Pulmonary artery endothelial cell (primary cell): ENCODE measurements around the gene PLEKHA1. TPM values are rescaled to one million over a fixed set of nuclear protein-coding genes. Genes with fewer than 3 reads are reported as not detected.

Experiments
- DNase-seq: peaks from one replicate; pipeline ENCODE4 v3.0.0-alpha.2; 2011; ENCODE audit warnings: low read depth, low spot score
- total RNA-seq: library from RNA; depleted of rRNA; stranded (reverse); fragments of >200 nt; gene quantifications from 2 replicates; pipeline ENCODE4 v1.2.3, GENCODE V29; 2014

Gene PLEKHA1
- total RNA-seq, 1 donor from 2014 or later: 32.3 TPM

DNA sequence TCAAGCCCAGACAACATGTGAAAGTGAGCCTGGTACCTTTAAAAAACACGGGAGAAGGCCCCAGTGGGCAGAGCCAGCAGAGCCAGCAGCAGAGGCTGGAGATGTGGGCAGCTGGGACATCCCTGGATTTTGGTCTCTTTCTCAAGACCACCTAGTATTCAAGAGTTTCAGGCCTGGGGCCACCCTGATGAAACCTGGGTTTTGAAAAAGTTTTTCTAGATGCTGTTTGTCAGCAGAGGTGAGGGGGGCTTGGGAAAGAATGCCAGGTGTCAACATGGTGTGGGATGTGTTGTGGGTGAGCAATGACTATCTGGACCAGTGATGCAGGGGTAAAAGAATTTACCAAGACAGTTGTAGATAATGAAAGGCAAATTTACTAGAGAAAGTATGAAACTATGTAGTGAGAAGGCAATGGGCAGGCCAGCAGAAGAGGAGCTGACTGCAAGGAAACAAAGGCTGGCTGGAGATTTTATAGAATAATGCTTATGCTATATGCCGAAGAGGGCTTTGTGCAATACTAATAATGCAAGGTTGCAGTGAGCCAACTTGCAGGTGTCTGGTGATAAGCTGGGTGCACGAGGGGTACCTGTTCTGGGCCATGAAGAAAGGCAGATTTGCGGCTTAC is 28.1 kb upstream of the PLEKHA1 start:
- no peak for DNase-seq

DNA sequence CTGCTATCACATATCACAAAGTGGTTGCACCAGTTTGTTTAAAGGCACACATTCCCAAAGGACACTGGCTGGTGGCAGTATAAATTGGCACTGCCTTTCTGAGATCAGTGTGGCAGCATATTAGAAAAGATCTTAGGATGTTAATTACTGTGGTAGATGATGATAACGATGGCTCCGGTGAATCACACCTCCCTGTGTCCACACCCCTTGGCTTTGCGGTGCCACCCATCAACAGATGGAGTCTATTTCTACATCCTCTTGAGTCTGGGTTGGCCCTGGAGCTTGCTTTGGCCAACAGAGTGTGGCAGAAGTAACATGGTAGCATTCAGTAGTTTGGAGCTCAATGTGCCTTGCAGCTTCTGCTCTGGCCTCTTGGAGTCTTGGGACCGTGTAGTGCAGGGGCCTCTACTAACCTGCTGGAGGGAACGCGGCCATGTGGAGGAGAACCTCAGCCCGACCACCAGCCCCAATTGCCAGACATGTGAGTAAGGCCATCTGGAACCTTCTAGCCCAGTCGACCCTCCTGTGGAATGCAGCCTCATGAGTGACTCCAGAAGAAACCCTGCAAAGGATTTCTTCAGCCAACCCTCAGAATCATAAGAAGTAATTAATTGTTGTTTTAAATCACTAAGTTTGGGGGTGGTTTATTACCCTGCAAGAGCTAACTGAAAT is 27.2 kb upstream of the PLEKHA1 start:
- no peak for DNase-seq

DNA sequence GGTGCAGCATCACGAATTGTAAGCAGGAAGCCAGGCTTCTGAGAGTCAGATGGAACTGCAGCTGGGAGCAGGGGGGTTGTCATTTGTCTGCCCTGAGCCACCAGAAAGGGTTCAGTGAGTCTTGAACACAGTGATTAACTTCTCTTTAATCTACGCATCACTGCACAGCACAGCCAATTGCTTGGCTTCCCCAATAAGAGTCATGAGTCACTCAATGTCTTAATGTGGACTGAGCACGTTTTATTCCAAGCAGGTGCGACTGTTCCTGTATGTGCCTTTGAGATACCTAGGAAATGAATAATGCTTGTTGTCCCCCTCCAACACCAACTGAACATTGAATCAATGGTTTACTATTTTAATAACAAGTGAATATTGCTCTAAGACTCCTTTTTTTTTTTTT is 26.0 kb upstream of the PLEKHA1 start:
- no peak for DNase-seq

DNA sequence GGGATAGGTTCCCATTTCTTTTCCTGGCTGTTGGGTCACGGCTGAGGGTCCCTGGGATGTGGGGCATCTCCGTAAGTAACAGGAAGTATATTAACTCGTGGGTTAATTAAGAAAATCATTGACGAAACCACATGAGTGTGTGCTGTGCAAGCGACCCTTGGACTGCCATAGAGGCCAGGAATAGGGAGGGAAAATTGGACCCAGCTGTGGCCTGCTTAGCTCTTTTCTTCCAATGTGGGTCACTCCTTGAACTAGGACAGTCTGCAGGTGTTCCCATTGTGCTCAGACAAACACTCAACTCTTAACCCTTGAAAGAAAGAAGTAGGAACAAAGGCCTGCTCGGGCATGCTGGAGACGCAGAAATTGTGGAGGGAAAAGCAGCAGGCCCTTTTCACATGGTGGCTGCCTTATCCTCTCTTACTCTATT is 25.6 kb upstream of the PLEKHA1 start:
- DNase-seq: no peak

DNA sequence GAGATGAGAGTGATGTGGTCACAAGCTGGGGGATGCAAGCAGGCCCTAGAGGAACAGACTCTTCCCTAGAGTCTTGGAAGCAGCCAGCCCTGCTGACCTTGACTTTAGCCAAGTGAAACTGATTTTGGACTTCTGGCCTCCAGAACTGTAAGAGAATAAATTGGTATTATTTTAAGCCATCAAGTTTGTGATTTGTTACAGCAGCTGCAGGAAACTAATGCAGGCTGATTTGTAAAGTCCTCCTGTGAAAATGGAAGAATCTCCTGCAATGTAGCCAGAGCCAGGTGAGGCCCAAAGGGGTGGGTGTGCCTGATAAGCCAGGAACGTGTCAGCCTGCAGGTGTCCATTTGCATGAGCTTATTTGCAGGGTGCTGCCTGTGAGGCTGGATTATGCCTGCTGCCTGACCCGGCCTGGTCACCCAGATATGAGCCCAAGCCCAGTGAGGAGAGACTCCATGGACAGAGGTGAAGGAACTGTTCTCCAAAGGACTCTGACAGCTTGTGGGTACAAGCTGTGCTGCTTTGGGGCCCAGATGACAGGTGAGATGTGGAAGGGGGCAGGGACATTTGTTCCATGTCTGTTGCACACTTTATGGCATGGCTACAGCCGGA is 24.6 kb upstream of the PLEKHA1 start:
- no peak for DNase-seq

DNA sequence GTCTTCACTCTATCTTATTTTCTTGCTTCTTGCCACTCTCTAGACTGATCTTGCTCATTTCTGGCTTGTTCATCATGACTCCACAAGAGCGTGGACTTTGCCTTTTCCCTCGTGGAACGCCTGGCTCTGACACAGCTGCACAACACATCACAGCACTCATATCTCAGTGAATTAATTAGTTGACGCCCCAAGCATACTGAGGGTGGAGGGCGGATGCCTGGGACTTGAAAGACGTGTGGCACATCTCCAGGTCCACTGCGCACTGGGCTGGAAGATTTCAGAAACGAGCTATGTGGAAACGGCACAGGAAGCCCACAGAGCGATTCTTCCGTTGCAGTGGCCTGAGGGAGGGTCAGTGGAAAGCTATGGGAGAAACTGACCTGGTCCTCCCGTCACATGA is 23.6 kb upstream of the PLEKHA1 start:
- DNase-seq: no peak

DNA sequence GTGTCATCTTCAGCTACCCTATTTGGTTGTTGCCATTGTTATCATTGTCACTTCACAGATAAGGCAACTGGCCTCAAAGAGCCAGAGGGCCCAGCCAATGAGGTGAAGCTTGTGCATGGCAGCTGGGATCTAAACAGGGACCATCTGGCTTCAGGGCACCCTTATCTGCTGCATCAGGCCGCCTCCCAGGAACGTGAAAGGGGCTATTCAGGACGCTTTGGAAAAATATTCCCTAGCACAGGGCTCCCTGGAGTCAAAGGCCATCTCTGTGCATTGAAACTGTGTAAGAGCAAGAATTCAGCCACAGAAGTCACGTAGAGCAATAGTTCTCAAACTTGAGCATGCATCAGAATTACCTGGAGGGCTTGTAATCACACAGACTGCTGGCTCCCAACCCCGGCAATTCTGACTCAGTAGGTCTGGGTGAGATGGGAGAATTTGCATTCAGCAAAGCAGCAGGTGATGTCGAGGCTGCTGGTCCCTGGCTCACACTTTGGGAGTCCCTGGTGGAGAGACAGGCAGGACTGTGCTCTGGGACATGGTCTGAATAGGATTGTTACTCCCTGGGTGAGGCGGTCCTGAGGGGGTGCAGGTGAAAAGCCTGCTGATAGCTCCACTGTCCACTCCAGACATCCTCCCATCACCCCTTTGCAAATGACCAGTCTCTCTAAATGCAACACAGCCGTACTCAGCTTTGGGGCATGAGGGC is 21.5 kb upstream of the PLEKHA1 start:
- DNase-seq: no peak

DNA sequence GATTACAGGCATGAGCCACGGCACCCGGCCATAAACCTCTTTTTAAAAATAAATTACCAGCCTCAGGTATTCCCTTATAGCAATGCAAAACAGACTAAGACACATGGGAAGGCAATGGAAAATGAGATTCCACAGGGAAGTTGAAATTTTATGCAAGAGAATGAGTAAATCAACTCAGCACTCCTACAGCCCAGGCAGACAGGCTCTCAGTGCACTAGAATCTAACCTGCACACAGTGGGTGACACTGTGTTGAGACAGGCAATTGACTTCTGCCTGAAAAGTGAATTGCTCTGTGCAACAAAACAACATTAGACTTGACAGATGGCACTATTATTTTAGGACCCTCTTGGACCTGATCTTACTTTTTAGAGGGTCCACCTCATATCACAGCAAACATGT is 20.1 kb upstream of the PLEKHA1 start:
- DNase-seq: no peak

DNA sequence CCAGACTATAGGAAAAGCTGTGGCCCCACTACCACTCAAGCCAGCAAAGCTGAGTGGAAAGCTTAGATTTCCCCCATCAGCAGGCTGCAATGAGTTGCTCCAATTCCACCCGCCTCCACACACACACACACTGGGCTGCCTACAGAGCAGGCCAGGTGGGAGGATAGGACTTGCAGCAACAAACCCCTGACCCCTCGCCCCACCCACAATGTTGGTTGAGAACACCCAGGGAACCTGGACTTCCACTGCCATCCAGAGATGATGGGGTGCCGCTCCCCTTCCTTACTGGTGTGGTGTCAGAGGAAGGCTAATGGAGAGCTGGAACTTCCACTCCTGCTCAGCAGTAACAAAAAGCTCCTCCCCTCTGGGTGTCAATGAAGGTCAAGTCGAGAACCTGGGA is 16.8 kb upstream of the PLEKHA1 start:
- no peak for DNase-seq

DNA sequence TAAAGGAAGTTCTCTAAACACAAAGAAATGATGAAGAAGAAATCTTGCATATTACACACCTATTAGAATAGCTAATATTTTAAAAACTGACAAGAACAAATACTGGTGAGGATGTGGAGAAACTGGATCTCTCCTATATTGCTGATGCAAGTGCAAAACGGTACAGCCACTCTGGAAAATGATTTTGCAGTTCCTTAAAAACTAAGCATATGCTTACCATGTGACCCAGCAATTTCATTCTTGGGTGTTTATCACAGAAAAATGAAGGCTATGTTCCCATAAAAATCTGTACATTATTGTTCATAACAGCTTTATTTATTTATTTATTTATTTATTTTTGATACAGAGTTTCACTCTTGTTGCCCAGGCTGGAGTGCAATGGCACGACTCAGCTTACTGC is 14.9 kb upstream of the PLEKHA1 start:
- DNase-seq: no peak

DNA sequence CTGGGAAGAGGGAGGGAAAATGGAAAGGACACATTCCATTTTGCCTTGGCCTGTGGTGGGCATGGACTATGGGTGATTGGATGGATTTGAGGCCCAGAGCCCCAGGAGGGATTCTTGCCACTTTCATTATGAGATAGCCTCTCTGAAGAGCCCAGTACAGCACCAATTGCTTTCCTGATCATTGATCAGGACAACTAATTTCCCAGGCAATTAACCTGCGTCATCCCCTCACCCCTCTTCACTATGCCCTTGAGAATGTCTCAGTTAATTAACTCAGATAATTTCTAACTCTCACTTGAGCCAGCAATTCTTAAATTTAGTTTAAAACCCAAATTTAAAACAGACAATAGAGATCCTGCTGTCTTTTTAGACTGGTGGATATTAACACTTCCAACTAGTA is 13.5 kb upstream of the PLEKHA1 start:
- no peak for DNase-seq

DNA sequence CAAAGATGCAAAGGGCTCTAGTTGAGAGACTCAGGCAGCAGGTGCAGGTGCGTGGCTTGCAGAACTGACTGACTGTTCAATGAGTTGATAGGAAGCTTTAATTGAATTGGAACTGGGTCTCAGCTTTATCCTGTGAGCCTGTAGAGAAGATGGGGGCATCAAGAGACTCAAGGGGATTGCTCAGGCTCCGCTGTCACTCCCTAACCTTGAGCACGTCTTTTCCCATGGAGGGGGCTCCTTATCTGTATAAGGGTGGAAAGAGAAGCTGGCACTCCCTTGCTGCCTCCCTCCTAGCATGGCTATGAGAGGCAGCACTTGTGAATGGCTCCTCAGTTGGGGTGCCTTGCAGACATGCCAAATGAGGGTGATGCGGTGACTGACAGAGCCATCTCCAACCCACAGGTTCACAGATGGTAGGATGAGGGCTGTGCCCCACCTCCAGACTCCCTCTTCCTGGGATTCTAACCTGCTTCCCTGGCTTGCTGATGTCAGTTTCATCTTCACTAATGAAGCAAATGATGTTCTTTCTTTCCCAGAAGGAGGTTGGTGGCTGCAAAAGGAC is 12.4 kb upstream of the PLEKHA1 start:
- no peak for DNase-seq

DNA sequence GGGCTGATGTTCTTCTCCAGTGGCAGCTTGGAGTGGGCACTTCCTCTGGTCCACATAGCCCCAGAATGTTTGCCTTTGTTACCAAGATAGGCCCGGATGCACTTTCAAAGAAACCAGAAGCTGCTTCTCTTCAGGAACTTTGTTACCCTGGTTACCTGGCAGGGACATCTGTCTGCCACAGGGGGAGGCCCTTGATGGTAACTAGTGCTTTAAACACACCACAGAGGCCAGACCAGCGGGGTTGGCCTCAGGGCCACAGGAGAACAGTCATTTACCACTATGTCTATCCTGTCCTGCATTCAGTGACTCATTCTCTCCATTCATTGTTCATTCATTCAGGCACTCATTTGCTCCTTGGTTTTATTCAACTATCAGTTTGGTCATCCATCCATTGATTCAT is 11.9 kb upstream of the PLEKHA1 start:
- DNase-seq: no peak

DNA sequence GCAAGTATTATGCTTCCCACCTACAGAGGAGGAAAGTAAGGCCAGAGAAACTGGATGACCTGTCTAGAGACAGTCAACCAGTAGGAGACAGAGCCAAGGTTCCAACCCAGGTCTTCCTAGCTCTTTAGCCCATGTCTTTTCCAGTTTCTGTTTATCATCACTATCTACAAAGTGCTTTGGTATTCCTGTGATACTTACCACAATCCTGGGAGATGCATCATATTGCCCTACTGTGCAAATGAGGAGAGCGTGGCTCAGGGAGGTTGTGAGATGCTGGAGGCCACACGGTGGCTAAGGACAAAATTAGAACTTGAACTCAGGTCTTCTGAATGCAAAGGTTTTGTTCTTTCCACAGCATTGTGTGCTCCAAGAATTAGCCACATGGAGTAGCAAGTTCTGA is 11.2 kb upstream of the PLEKHA1 start:
- no peak for DNase-seq

DNA sequence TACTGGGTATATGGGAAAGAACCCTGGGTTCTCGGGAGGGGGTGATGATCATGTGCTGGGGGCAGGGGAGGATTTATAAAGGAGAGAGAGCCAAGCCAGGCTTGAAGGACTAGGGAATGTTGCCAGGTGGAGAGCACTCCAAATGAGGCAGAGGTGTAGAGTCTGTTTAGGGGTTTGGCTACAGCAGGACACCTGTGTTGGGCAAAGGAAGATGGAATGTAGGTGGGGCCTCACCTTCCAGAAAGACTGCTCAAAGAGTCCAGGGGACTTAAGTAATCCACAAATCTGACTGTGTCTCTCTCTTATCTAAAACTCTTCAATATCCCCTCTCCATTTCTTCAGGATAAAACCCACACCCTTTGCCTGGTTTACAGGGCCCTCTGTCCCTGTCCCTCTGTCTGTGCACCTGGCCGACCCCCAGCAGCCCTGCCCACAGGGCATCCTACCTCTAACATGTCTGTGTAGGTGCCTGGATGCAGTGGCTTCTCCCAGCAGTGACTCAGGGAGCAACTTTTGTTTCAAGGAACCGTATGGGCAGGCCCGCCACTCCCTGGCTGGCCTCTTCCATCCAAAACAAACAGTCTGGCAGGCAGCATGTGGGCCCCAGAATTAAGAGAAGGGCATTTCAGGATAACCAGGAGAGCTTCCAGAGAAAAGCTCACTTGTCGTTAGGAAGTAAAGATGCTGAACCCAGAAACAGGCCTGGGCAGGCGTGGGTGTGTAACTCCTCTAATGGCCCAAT is 10.6 kb upstream of the PLEKHA1 start:
- no peak for DNase-seq

DNA sequence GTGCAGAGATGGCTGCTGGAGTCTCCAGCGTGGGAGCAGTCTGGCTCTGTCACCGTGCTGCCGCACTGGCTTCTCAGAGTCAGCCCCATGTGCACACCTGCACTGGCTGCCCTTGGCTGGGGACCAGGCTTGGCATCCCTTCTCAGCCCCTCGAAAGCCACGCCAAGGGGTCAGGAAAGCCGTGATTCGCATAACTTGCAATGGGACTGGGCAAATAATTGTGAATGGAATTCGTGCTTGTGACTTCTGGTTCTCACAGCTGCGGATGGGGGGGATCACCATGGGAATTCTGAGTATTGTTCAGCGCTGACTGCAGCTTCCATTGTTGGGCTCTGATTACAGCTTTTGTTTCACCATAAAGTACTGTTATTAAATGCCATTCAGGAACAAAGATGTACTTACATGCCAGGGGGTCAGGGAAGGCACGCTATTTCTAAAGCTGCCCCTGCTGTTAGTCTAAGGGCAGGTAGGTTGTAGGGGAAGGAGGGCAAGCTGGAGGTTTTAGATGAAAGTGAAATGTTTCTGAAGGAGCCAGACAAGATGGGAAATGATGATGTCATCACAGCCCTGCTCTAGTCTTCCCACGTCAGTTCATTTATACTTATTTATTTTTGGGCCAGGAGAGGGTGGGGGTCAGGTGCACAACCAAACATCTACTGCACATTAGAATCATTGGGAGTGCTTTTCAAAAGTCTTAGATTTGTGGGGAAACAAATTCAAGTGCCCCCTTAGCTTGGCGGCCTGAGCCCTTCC is 5.8 kb upstream of the PLEKHA1 start:
- DNase-seq: no peak

DNA sequence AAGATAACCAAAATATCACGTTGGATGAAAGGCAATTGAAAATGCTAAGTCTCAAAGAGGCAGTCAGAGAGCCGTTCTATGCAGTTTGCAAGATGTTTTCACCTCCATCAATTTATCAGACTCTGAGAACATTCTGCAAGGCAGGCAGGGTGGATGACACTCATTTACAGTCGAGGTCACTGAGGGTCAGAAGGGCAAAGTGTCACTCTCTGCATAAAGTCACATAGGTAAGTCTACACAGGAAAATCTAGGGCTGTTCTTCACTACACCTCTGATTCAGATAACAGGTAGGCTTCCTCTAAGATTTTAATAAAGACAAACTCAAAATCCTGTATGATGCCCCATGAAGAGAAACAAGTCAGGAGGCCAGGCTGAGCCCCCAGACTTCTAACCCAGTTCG is 1.4 kb upstream of the PLEKHA1 start:
- no peak for DNase-seq

DNA sequence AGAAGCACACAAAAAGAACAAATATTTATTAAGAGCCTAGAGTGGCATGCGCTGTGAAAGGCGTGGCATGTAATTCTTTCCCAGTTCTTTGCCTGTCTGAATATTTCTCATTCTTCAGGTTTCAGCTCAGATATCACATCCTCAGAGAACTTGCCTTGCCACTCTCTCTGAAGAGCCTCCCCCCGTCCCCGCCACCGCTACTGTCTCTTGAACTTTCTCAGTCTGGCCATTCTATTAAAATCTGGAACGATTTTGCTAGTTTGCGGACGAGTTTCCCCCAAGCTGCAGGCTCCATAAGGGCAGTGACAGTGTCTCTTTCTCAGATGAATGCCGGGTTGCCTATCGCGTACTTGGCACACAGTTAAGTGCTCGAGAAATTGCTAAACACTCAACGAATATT is 787 bp upstream of the PLEKHA1 start:
- no peak for DNase-seq

DNA sequence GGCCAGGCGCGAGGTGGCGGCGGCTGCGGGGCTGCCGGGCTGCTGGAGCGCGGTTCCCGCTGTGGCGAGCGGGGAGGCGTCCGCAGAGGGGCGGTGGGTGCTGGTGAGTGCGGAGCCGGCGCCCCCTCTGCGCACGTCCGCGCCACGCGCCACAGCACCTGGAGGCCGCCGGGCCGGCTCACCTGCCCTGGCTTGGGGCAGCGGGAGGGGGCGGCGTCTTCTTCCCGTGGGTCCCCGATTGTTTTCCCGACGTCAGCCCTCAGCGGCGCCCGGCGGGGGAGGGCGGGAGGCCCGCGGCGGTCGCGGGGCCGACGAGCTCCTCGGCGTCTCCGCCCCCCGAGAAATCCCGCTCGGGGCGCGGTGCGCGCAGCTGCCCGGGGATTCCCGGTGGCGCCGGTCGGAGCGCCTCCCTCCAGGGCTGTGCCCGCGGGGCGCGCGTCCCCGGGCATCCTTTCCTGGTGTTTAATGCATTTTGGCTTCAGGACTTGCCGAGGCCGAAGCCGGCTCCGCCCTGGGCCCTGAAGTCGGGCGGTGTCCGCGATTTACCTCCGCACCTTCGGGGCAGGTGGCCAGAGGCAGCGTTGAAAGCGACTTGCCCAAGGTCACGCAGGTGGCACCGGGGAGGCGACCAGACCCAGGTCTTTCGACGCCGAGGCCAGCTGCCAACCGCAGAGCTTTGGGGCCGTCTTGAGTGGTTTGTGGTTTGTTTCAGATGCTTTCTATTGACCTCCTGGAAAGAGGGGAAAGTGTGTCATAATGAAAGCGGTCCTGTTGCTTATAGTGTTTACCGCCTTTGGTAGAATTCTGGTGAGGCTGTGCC is 561 bp downstream of the PLEKHA1 start:
- no peak for DNase-seq

DNA sequence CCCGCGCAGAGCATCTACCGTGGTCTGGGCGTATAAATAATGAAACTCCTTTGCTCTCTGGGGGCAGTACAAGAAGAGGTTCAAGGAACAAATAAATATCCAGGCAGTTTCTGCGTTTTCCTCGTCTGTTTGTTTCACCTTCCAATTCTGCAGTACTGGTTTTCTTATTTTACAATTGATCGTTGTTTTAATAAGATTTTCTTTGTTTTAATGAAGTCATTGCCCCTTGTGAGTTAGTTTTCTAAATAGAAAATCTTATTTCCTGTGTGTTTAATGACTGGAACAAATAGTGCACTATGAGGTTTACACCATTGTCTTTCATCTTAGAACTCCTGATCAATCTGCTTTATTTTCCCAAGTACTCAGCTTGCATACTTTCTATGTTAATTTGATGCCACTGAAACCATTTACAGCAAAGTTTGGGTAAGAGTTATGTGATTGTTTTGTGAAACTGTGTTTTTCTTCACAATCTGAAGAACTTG is 1.2 kb downstream of the PLEKHA1 start:
- no peak for DNase-seq
